Lower leg skin (tissue), 4 donors: ENCODE results near the gene CD163. TPM values are rescaled to one million over a fixed set of nuclear protein-coding genes. Genes with fewer than 3 reads are reported as not detected.
A peak's percentile ranks its signal among the peaks of the same experiment; 100 is the strongest.

ENCODE experiments used
- DNase-seq, 2 donors: peaks; one replicate each; pipeline ENCODE4 v3.0.0-alpha.2; 2019; ENCODE audit warnings: low spot score in 2 of 2
- H3K4me3 ChIP-seq: fragments of 200-600 bp; sonication (generic); 2 replicates; pipeline ENCODE4 v1.5.1; 2017; ENCODE audit warnings: mild to moderate bottlenecking, low read depth; ENCODE audit not compliant: poor library complexity, severe bottlenecking
- POLR2A ChIP-seq, 2 donors: fragments of 450-650 bp; IDR thresholded peaks; one replicate each; pipeline ENCODE4 v1.6.1; 2016 to 2017; ENCODE audit warnings: antibody characterized with exemption in 2 of 2, mild to moderate bottlenecking in 1 of 2, moderate library complexity in 1 of 2
- WGBS, 2 donors: methylation state at CpG; one replicate each; pipeline ENCODE4 v1.1.5; 2018; 5-methylcytosine and 5-hydroxymethylcytosine counted together
- intact Hi-C: fragments of 100-400 bp; cut with DNase I; formaldehyde crosslinking; loops from one replicate; pipeline ENCODE4 v1.15.0; 2023; ENCODE audit warnings: low total_unique reads
- total RNA-seq, 4 donors: library from RNA; depleted of rRNA; stranded (reverse); fragments of >200 nt; gene quantifications; one replicate each; pipeline ENCODE4 v1.1.0, GENCODE V29; 2016
- TF ChIP-seq, protein P1 (sequence below), 3 donors: fragments of 450-650 bp; IDR thresholded peaks; one replicate each; pipeline ENCODE4 v1.5.1; 2016; ENCODE audit warnings: antibody characterized with exemption in 3 of 3, mild to moderate bottlenecking in 3 of 3, moderate library complexity in 2 of 3

CD163 gene
- total RNA-seq, 4 donors from 2014 or later, result 13.3 to 64.0 (median 37.6) TPM

DNA sequence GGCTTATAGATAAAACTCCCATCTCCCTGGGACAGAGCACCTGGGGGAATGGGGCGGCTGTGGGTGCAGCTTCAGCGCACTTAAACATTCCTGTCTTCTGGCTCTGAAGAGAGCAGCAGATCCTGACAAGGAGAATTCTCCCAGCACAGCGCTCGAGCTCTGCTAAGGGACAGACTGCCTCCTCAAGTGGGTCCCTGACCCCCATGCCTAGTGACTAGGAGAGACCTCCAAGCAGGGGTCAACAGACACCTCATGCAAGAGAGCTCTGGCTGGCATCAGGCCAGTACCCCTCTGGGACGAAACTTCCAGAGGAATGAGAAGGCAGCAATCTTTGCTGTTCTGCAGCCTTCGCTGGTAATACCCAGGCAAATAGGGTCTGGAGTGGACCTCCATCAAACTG is 31.5 kb downstream of the CD163 start:
- TF ChIP-seq, protein P1, sequence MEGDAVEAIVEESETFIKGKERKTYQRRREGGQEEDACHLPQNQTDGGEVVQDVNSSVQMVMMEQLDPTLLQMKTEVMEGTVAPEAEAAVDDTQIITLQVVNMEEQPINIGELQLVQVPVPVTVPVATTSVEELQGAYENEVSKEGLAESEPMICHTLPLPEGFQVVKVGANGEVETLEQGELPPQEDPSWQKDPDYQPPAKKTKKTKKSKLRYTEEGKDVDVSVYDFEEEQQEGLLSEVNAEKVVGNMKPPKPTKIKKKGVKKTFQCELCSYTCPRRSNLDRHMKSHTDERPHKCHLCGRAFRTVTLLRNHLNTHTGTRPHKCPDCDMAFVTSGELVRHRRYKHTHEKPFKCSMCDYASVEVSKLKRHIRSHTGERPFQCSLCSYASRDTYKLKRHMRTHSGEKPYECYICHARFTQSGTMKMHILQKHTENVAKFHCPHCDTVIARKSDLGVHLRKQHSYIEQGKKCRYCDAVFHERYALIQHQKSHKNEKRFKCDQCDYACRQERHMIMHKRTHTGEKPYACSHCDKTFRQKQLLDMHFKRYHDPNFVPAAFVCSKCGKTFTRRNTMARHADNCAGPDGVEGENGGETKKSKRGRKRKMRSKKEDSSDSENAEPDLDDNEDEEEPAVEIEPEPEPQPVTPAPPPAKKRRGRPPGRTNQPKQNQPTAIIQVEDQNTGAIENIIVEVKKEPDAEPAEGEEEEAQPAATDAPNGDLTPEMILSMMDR (IDR thresholded peaks at IDR 0.05), result no peak
- no peak for TF ChIP-seq POLR2A (IDR thresholded peaks at IDR 0.05)
- DNase-seq, result no peak
- WGBS, 2 donors, result 85 to 89% methylated on average over 4 to 6 of the region's 6 CpGs

DNA sequence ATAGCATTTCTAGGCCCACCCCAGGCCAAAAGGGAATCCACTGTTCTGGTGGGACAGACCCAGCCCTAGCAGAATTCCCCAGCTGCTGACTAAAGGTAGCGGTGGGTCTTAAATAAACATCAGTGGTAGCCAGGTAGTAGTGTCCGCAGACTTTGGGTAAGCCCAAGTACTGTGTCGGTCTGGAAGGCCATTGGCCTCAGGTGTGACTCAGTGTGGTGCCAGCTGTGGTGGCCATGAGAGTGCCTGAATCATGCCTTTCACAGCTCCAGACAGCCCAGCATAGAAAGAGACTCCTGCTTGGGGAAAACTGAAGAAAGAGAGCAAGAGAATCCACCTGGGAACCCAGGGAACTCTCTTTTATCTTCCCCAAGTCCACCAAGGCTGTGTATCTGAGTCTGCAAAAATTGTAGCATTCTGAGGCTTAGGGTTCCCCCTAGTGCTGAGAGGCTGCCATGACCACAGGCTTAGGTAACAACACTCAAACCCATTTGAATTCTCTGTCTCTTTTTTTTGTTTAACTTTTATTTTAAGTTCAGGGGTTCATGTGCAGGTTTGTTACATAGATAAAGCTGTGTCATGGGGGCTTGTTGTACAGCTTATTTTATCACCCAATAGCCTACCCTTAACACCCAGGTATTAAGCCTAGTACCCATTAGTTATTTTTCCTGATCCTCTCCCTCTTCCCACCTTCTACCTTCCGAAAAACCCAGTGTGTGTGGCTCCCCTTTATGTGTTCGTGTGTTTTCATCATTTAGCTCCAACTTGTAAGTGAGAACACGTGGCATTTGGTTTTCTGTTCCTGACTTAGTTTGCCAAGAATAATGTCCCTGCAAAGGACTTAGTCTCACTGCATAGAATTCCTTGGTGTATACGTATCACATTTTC is 43.0 kb downstream of the CD163 start:
- WGBS, 2 donors, result 69% methylated on average over 7 of the region's 7 CpGs
- peak in 1 of 2 donors; percentile 43 for DNase-seq
- TF ChIP-seq, protein P1 (IDR thresholded peaks at IDR 0.05), result no peak
- no peak for TF ChIP-seq POLR2A (IDR thresholded peaks at IDR 0.05)
- no peak overlapping the region for H3K4me3 ChIP-seq
- intact Hi-C loops, result loop anchor here (5.0 kb wide), 1 partner anchor 238 kb away; no protein-coding TSS in a partner anchor

More for the DNA sequence above, 31.5 kb downstream of the CD163 start:
- intact Hi-C loops, result no loop called here
- no peak overlapping the region for H3K4me3 ChIP-seq

DNA sequence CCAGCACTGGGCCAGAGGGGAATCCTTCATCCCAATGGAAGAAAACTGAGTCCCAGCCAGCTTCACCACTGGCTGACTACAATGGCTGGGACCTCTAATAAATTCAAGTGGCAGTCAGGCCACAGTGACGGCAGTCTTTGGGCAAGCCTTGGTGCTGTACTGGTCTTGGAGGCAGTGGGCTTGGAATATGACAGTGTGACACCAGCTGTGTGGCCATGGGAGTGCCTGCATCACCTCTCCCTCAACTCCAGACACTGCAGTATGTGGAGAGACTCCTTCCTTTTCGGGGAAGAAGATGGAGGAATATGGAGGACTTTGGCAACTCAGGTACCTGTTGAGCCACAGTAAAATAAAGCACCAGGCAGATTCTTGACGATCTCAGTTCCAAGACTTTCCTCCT is 43.6 kb downstream of the CD163 start:
- WGBS, 2 donors, result 84 to 86% methylated on average over 3 of the region's 3 CpGs
- intact Hi-C loops, result loop anchor here (5.0 kb wide), 1 partner anchor 238 kb away; no protein-coding TSS in a partner anchor

DNA sequence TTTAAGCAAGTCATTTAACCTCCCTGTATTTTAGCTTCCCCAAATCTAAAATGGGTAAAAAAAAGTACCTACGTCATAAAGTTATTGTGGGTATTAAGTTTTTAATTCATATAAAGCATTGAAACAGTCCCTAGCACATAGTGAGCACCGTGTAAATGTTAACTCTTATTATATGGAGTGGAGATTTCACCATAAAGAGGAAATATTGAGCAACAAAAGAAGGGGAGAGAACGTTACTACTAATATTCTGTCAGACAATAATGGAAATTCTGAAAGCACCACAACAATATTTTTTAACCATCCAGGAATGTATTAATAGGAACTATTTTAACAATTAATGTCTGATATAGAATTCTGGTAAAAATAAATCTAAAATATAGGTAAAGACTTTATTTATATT is 51.8 kb downstream of the CD163 start:
- intact Hi-C loops, result no loop called here
- H3K4me3 ChIP-seq, result no peak overlapping the region
- no peak for DNase-seq
- no peak for TF ChIP-seq POLR2A (IDR thresholded peaks at IDR 0.05)
- TF ChIP-seq, protein P1 (IDR thresholded peaks at IDR 0.05), result no peak
- WGBS, 2 donors, result 65 to 81% methylated on average over 3 of the region's 3 CpGs

More for the DNA sequence above, 43.6 kb downstream of the CD163 start:
- no peak overlapping the region for H3K4me3 ChIP-seq
- TF ChIP-seq, protein P1 (IDR thresholded peaks at IDR 0.05), result no peak
- no peak for TF ChIP-seq POLR2A (IDR thresholded peaks at IDR 0.05)
- DNase-seq, result no peak

DNA sequence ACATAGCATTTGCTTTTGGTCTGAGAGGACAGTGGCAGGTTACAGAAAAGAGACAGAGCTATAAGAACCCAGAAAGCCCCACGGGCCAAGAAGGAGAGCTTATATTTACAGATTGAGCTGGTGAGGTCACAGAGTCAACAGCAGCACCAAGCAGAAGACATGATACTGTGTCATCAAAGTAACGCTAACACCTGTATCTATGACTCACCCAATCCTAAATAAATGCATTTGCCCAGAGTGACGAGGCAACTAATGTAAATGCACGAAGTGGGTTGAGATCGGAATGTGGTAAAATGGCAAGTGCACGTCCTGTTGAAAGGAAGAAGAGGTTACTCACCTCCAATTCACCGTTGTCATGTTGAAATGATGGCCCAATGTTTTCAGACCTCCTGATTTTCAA is 52.9 kb downstream of the CD163 start:
- intact Hi-C loops, result no loop called here
- DNase-seq, result no peak
- H3K4me3 ChIP-seq, result no peak overlapping the region
- WGBS, 2 donors, result 72% methylated on average over 7 of the region's 7 CpGs
- TF ChIP-seq POLR2A (IDR thresholded peaks at IDR 0.05), result no peak
- TF ChIP-seq, protein P1 (IDR thresholded peaks at IDR 0.05), result no peak
